Measurements from ENCODE around the gene ZNF2.
"Not testable (repeated sequence)": the region's sequence is repeated elsewhere in the genome, so short reads cannot be mapped to it uniquely, and the experiment has no call there.

Gene ZNF2

GRCh38 chr2:95165371-95166064 lies at the start of gene ZNF2:
Gene ZNF2 (plus strand): TSS chr2:95165809. CDS start chr2:95176227, 10,418 bp downstream.
- peak; percentile 95 for DNase-seq

DNA sequence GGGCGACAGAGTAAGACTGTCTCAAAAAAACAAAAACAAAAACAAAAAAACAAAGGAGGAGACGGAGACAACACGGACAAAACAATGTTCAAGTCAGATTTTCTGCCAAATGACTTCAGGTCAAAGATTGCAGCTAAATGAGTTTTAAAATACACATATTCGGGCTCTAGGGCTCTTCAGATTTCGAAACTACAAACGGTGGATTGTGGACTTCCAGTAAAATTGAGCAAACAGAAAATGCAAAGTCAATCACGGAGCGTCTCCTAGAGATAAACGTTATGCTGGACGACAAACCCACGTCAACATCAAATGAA lies 44.6 kb upstream of the ZNF2 start:
- DNase-seq, result no peak

- DNase-seq, result peak; percentile 13
These were observed 44.0 kb upstream of the ZNF2 start, which contains the start of gene MRPS5 for GRCh38 chr2:95121407-95122196. Gene MRPS5 (minus strand): TSS chr2:95121808. CDS start chr2:95121791, 17 bp downstream.

- DNase-seq, result no peak
These were observed 43.4 kb upstream of the ZNF2 start for GRCh38 chr2:95122197-95122551.

GRCh38 chr2:95138702-95139101 lies 26.9 kb upstream of the ZNF2 start:
- no peak for DNase-seq

DNA sequence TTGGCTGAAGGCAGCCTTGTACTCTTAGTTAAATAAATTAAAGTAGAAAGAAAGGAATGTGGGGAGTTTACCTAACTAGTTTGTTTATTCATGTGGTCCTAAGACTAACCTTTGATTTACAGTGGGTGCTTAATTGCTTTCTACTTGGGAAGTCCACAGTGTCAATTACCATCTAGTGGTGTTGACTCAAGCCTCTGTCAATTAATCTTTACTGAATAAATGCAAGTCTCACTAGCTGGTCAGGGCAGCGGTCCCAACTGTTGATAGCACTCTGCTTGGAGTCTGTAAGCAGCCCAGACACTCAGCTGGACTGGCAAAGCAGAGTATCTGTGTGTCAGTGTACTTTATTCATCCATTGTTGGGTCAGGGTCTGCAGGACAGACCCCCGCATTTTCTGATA lies 21.8 kb upstream of the ZNF2 start:
- no peak for DNase-seq

DNA sequence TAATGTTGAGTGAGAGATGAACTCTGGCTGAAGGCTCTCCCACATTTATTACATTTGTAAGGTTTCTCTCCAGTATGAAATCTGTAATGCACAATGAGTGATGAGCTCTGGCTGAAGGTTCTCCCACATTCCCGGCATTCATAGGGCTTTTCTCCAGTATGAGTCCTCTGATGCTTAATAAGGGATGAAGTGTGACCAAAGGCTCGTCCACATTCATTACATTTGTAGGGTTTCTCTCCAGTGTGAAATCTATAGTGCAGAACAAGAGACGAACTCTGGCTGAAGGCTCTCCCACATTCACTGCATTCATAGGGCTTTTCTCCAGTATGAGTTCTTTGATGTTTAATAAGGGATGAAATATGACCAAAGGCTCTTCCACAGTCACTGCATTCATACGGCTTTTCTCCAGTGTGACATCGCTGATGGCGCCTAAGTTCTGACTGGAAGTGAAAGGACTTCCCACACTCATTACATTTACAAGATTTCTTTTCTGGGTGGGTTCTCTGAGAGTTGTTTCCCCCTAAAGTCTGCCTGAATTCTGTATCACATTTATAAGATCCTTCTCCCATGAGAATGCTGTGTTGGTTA lies 16.1 kb upstream of the ZNF2 start:
- no peak for DNase-seq

DNA sequence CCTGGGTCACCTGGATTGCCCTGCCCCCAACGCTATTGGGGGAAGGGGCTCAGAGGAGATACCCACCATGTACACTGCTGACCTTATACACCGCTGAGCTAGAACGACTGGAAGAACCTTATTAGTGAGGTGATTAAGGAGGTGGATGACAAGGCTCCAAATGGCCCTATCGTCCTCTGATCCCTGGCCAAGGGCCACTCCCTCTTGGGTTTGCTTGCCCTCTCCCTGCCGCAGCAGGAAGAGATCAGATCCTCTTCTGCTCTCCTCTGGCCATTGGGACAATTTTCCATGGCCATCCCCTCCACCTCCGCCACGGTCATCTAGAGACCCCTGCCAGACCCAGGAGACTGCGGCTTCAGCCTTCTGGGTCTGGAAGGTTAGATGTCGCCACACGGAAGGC lies 7.2 kb upstream of the ZNF2 start:
- DNase-seq, result no peak

- DNase-seq, result peak; percentile 1
These were observed 6.6 kb upstream of the ZNF2 start for GRCh38 chr2:95158891-95159619.

DNA sequence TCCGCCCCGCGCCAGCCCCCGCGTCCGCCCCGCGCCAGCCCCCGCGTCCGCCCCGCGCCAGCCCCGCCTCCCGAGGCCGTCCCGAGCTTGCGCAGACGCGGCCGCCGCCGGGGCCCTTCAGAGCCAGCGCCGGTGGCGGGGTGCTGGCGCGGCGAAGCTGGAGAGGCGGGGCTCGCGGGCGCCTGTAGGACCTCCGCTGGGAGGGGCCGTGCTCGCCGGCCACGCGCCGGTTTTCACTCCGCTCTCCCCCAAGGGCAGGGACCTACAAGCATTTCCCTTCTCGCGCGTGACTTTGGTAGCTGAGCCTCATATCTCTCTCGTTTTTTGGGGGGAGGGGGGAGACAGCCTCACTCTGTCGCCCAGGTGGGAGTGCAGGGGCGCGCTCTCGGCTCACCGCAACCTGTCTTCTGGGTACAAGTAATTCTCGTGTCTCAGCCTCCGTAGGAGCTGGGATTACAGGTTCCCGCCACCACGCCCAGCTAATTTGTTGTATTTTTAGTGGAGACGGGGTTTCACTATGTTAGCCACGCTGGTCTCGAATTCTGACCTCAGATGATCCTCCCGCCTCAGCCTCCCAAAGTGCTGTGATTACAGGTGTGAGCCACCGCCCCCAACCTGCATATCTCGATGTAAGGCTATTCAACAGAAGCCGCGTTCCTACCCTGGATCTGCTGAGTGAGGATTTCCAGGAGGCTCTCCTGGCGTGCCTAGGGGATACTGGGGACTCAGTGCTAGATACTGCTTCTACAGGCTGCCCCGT lies 5.7 kb upstream of the ZNF2 start, which contains the start of gene ZNF514:
Gene ZNF514, minus strand, starts transcription at position 159 of the 760 bp plus-strand sequence. CDS start 6,595 bp downstream, outside the sequence.
- peak; percentile 5 for DNase-seq

- no peak for DNase-seq
These were observed 609 bp upstream of the ZNF2 start for GRCh38 chr2:95165030-95165370.

DNA sequence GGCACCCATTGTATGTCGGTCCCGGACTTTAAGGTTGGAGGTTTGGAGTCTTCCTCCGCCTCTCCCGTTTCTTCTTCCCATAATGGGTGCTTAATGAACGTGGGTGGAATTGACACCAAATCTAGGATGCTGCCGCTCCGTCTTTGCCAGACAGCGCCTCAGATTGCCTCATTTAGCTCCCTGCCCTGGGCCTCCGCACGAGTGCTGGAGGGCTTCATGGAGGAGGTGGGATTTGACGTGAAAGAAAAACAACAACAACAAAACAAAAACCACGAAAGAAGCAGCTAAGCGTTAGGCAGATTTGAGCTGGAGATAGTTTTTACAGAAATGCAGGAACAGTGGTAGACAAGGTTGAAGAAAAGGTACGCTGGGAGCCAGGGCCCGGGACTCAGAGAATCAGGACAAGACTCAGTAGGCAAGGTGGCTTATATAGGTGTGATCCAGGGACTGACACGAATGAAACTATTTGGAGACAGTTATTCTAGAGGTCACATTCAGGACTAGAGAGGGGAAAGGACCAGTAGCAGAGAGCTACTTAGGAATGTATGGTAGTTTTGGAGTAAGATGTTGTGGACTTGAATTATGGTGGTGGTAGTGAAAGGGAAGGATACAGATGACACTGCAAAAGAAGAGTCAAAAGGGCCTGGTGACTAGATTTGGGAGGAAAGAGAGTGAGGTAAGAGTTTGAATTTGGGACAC lies 605 bp downstream of the ZNF2 start:
- no peak for DNase-seq

DNA sequence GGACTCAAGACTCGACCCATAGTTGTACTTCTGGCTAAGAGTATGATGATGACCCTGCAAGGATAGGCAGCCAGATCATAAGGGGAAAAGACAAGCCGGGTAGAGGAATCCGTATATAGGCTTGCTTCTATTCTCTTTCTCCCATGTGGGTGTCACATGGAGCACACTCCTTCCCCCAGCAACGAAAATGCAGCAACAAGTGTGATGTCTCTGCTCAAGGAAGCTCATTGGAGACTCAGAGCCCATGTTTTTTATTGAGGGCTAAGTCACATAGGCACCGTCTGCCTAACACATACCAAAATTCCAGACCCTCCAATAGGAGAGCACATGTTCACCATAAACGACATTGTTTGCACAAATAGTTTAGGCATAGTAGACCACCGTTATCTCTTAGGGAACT lies 6.3 kb downstream of the ZNF2 start:
- DNase-seq, result no peak

- no peak for DNase-seq
These were observed 8.5 kb downstream of the ZNF2 start for GRCh38 chr2:95174031-95174542.

DNA sequence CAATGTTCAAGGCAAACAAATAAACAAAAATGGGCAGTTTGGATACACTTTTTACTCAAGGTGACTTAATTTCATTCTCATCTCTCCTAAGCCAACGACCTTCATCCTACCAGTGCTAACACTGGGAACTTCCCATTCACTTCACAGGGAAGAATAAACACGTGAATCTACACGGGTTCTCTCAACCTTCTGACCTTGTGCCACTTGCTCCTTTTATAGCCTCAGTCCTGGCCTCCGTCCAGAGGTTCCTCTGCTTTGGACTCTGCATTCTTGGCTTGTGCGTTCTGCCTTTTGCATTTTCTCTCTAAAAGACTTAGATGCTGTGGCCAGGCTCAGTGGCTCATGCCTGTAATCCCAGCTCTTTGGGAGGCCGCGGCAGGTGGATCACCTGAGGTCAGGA lies 13.8 kb downstream of the ZNF2 start:
- DNase-seq, result no peak

DNA sequence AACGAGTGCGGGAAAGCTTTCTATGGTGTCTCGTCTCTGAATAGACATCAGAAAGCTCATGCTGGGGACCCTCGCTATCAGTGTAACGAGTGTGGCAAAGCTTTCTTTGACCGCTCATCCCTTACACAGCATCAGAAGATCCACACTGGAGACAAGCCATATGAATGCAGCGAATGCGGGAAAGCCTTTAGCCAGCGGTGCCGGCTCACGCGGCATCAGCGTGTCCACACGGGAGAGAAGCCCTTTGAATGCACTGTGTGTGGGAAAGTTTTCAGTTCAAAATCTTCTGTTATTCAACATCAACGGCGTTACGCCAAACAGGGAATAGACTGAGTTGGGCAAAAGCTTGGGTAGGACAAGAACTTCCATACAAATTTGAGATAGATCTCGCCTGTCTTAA lies 16.2 kb downstream of the ZNF2 start:
- no peak for DNase-seq

DNA sequence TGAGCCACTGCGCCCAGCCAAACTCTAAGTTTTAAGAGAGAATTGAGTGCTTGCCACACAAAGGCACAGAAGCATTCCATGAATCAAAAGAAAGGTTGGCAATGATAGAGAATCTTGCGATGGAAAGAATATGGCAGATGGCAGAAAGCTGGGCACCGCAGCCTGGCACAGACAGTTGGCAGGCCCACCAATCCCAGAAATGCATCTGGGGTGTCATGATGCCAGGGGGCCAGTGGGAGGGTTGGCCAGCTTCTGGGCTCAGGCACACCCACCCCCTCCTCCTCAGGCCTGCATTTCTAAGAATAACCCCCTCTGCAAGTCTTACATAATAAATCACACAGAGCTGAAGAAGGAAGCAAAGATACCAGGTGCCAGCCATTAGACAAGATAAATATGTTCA lies 19.6 kb downstream of the ZNF2 start:
- no peak for DNase-seq

- DNase-seq, result no peak
These were observed 20.4 kb downstream of the ZNF2 start for GRCh38 chr2:95185973-95186372.

DNA sequence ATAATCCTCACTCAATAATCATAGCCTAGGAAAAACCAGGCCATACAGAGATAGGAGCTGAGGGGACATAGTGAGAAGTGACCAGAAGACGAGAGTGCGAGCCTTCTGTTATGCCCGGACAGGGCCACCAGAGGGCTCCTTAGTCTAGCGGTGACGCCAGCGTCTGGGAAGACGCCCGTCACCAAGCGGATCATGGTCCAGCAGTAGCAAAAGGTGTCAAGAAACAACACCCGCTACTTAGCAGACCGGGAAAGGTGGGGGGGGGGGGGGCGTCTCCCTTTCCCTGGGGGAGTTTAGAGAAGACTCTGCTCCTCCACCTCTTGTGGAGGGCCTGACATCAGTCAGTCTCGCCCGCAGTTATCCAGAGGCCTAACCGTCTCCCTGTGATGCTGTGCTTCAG lies 27.3 kb downstream of the ZNF2 start:
- not testable (repeated sequence) for DNase-seq

DNA sequence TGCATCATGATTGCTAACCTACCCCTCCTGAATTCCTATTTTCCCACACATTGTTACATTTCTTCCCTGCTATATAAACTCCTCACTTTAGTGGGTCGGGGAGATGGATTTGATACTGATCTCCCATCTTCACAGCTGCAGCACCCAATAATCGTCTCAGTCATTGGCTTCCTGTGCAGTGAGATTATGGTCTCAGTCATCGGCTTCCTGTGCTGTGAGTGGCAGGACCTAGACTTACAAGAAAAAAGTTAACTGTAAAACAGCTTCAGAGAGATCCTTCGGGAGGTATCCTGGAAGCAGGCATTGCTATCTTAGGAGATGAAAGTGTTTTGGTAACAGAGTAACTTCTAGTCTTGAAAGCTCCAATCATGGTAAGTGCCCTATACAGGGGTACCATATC lies 38.3 kb downstream of the ZNF2 start:
- no peak for DNase-seq

- DNase-seq, result no peak
These were observed 38.8 kb downstream of the ZNF2 start for GRCh38 chr2:95204396-95204795.

DNA sequence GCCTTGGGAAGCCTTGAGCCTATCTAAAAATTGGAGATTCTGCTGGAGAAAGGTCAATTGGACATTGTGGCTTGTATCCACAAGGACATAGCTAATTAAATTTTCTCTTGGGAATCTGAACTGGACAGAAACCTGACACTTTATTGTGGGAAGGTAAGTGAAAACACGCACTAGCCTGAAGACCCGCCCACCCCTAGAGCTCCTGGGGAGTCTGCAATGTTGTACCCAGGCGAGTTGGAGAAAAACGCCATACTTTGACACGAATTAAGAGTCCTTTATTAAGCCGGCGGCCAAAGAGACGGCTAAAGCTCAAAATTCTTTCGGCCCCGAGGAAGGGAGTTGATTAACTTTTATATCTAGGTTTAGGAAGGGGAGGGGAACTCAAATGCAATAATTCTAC lies 40.5 kb downstream of the ZNF2 start:
- DNase-seq, result no peak
